Stimulated activated CD4-positive, alpha-beta T cell treated with anti-CD3 and anti-CD28 coated beads, Interleukin-12 subunit alpha, Interleukin-12 subunit beta, amount 100 ng/mL, for 4 hours (primary cell): ENCODE data around the gene ERI3.

Experiments used
- DNase-seq: peaks from one replicate; pipeline ENCODE4 v3.0.0-alpha.2; 2020

The ERI3 gene

DNA sequence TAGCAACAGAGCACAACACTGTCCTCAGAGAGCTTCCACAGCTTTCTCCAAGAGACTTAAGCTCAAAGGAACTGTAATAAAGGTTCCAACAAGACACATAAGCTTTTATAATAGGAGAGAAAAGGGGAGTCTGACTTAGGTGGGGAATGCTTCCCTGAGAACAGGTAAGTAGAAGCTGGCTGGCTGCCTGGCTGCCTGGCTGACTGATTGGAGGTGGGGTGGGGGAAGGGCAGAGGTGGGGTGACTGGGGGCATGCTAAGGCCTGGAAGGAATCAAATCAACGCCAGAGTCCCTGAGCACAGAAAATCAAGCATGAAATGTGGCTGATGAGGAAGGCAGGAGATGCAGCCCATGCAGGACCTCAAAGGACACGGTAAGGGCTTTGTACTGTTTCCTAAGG is 96.0 kb downstream of the ERI3 start:
- DNase-seq, result no peak

- DNase-seq, result no peak
Observed at GRCh38 chr1:44256762-44257554, 98.1 kb downstream of the ERI3 start.

- no peak for DNase-seq
Observed at GRCh38 chr1:44254392-44254910, 100.6 kb downstream of the ERI3 start.

- no peak for DNase-seq
Observed at GRCh38 chr1:44251989-44252671, 102.9 kb downstream of the ERI3 start.

GRCh38 chr1:44251486-44251885 is 103.6 kb downstream of the ERI3 start:
- no peak for DNase-seq

GRCh38 chr1:44250068-44250781 is 104.8 kb downstream of the ERI3 start:
- DNase-seq, result no peak

DNA sequence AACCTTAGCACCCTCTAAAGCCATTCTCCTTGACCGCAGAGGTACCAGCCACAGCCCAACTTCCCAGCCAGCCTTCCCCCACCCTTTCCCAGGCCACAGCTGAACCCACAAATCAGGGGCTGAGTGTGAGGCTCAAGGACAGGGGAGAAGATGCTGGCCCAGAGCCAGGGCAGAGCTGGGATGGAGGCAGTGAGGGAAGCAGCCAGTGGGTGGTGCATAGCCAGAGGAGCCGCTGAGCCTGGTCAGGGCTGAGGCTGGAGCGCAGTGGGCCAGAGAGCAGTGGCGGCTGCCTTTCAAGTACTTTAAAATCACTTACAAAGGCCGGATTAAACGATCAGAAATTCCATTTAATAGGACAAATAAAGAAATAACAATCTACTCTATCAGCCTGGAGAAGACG is 105.5 kb downstream of the ERI3 start:
- no peak for DNase-seq

- no peak for DNase-seq
Observed at GRCh38 chr1:44246806-44247205, 108.3 kb downstream of the ERI3 start.

DNA sequence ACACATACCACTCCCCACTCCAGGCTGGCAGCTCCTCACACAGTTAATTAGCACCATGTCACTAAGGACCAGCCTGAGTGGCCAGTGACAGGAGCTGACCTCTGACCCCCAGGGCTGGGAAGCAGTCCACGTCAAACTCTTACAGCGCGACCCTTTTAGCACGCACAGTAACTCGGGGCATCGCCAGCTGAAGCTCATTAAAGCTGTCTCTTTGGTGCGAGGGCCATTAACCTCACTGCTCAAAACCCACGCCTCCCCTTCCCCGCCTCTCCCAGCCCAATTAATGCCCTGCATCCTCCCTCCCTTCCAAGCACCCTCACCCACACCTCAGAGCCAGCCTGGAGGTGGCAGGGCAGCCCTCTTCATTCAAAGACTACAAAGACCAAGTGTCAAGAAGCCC is 110.1 kb downstream of the ERI3 start:
- no peak for DNase-seq

GRCh38 chr1:44243782-44244495 is 111.1 kb downstream of the ERI3 start:
- DNase-seq, result no peak

GRCh38 chr1:44242746-44243145 is 112.3 kb downstream of the ERI3 start:
- DNase-seq, result no peak

GRCh38 chr1:44240802-44241671 is 114.0 kb downstream of the ERI3 start:
- no peak for DNase-seq

DNA sequence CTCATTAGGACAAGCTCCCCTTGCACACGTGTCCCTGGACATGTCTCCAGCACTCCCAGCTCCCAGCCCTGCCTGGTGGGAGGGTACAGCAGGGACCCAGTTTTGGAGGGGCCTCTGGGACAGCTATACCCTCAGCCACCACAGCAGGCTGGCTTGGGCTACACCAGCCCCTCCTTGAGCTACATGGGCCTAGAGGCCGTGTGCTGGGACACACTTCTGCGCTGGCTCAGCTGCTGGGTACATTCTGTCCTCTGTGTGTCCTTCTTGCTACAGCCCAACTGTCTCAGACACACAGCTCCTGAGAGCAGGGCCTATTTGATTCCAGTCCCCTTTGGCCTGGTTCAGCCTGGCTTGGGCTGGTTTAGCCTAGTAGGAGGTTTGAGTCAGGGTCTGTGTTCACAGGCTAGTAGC is 115.1 kb downstream of the ERI3 start:
- no peak for DNase-seq

DNA sequence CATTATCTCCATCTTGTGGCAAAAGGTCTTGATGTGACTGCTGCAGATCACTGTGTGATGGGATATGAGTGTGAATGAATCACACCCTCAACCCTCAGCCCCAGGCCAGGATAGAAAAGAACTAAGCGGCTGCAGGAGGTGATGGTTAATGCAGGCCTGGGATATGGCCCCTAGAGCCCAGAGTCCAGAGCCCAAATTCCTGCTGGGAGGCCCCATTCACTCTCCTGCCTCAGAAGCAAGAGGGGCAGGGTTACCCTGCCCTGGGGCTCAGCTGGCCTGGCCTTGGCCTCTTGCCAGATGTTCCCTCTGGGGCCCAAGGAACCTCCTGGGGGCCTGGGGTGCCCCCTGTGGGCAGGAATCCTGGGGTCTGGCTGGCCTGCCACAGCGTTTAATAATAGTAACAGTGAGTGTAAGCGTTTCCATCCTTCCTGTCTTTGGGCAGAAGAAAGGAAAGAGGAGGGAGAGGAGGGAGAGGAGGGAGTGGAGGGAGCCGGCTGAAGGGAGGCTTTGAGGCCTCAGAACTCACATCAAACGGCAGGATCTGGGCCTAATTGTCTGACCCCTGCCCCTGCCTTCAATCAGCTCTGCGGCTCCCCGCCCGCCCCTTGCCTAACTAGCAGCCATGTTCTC is 115.6 kb downstream of the ERI3 start:
- DNase-seq, result no peak

DNA sequence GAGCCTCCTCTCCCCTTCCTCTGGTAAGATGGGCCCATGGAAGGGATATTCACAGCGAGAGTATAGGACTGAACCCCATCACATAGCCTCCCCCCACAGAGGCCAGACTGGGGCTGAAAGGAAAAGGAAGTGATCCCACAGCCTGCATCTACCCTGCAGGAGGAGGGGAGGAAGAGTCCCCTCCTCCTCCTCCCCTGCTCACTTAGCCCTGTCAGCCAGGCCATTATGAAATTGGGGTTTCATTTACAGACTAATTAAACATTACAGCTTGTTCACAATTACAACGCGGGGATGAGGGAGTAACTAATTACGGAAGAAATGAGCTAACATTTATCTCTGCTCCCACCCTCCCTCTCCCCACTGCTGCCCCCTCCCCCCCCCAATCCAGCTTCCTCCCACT is 116.4 kb downstream of the ERI3 start:
- DNase-seq, result no peak

DNA sequence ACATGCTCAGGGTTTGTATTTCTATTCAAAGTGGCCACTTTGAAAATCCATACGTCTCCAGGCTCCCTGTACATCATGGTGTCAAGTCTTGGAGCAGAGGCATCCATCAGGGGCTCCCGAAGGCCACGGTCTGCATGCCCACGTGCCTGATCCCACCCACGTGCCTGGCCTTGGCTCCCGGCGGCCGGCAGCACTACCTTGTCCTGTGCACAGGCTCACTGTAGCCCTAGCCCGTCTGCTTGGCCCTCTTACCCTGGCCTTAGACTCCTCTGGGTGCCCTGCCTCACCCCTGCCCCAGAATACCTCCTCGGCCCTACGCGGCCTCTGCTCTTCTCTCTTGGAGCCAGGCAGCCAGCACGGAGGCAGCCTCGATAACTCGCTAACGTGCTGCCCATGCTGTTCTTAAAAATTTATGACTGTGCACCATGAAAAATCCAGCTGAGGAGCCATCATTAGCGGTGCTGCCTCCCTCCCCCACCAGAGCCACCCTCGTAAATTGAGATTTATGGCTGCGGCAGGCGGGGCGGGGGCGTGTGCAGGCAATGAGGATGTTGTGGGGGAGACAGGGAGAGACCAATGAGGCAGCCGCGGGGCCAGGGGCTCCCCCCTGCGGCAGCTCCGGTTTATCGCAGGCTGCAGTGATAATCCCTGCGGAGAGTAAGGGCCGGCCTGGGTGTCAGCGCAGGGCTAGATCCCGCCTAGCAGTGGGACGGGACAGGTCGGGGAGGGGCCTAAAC is 117.2 kb downstream of the ERI3 start:
- peak; percentile 26 for DNase-seq

DNA sequence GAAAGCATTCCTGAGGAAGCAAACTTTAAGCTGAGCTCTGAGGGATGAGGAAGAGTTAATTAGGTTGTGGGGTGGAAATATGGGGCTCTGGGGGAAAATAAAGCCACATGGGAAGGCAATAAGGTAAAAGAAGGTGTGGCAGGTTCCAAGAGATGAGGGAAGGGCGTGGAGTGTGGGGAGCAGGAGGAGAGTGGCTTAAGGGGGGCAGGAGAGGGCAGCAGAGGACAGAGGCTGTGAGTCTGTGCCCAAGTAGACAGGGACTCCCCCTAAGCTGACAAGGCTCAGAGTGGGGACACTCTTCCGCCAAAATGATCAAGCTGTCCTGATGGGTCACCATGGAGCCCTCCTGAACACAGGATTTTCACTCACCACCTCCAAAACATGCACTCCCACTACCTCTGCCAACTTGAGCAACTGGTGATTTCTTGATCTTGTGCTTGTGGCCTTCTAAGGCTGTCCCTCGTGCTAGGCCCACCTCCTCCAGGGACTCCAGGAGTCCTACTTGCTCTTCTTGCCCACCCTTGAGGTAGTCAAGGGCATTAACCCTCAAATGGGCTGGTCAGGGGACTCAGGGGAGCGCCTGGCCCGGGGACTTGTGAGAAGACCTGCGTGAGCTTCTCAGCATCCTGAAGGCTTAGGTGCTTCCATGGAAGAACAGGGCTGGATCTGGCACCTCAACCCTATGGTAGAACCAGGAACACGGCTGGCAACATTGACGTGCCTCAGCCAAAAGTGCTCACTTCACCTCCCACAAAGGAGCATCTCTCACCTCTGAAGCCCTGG is 118.4 kb downstream of the ERI3 start:
- no peak for DNase-seq

GRCh38 chr1:44235808-44236207 is 119.2 kb downstream of the ERI3 start:
- DNase-seq, result no peak

DNA sequence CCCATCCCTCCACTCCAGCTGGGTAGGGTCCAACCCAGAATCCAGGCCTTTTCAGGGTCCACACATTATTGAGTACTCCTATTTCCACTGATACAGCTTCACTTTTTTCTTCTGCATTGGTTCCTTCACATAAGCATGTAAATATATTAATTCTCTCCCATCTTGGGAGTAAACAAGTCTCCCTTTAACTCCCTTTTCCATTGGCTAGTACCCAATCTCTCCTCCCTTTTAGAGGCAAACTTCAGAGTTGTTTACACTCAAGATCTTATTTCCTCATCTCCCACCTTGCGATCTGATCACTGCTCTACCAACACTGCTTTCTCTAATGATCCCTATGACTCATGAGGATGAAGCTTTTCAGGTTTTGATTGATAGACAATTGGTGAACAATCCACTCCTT is 121.5 kb downstream of the ERI3 start:
- no peak for DNase-seq

GRCh38 chr1:44230796-44231195 is 124.3 kb downstream of the ERI3 start:
- DNase-seq, result no peak
